CD4-positive, alpha-beta memory T cell (primary cell): ENCODE results near the gene ASB16. TPM values are rescaled to one million over a fixed set of nuclear protein-coding genes. Genes with fewer than 3 reads are reported as not detected.

Experiments used
- CTCF ChIA-PET: fragments of 350-600 bp; sonication (Branson Sonifier 250); formaldehyde crosslinking; loops from one replicate; lab custom pipeline; 2021; ENCODE audit warnings: inconsistent platforms; ENCODE audit not compliant: partially characterized antibody; lab: Charles Lee
- POLR2A ChIA-PET: fragments of 350-600 bp; sonication (Branson Sonifier 250); formaldehyde crosslinking; loops from one replicate; lab custom pipeline; 2021; ENCODE audit not compliant: partially characterized antibody; lab: Charles Lee
- DNase-seq, 5 donors: peaks; one replicate each; pipeline versions ENCODE4 v3.0.0 to v3.0.0-alpha.2; 2020 to 2022; ENCODE audit warnings: mixed read lengths in 1 of 5
- H3K27ac ChIP-seq: one replicate; pipeline ENCODE4 v1.7.0; 2013; ENCODE audit warnings: low read depth, low read length
- H3K27me3 ChIP-seq: 2 replicates; pipeline ENCODE4 v1.7.0; 2013; ENCODE audit warnings: mild to moderate bottlenecking, low read length, moderate library complexity; ENCODE audit not compliant: insufficient read depth
- H3K36me3 ChIP-seq: 2 replicates; pipeline ENCODE4 v1.7.0; 2013; ENCODE audit warnings: mild to moderate bottlenecking, low read length, moderate library complexity; ENCODE audit not compliant: insufficient read depth
- H3K4me1 ChIP-seq: 2 replicates; pipeline ENCODE4 v1.7.0; 2013; ENCODE audit warnings: mild to moderate bottlenecking, low read length, moderate library complexity; ENCODE audit not compliant: insufficient read depth
- H3K4me3 ChIP-seq, 2 donors: one replicate each; pipeline ENCODE4 v1.7.0; 2013; ENCODE audit warnings: low read length in 2 of 2, mild to moderate bottlenecking in 1 of 2
- H3K9me3 ChIP-seq, 2 donors: one replicate each; pipeline ENCODE4 v1.7.0; 2013; ENCODE audit warnings: low read length in 2 of 2, control low read depth in 1 of 2; ENCODE audit not compliant: control insufficient read depth in 1 of 2
- H3K27ac Mint-ChIP-seq, 7 donors: one replicate each; pipeline ENCODE4 v1.8.0; 2020 to 2021; ENCODE audit warnings: mixed read lengths in 7 of 7, mild to moderate bottlenecking in 6 of 7, inconsistent platforms in 3 of 7, moderate library complexity in 3 of 7
- H3K27me3 Mint-ChIP-seq, 2 donors: one replicate each; pipeline ENCODE4 v1.8.0; 2020 to 2021; ENCODE audit warnings: mixed read lengths in 2 of 2
- H3K36me3 Mint-ChIP-seq, 2 donors: one replicate each; pipeline ENCODE4 v1.8.0; 2020 to 2021; ENCODE audit warnings: mixed read lengths in 2 of 2, inconsistent platforms in 1 of 2, mild to moderate bottlenecking in 1 of 2
- H3K4me1 Mint-ChIP-seq, 4 donors: one replicate each; pipeline ENCODE4 v1.8.0; 2020 to 2021; ENCODE audit warnings: mixed read lengths in 4 of 4, mild to moderate bottlenecking in 1 of 4
- H3K4me3 Mint-ChIP-seq, 8 donors: one replicate each; pipeline ENCODE4 v1.8.0; 2020 to 2021; ENCODE audit warnings: mixed read lengths in 8 of 8, mild to moderate bottlenecking in 7 of 8, moderate library complexity in 6 of 8, inconsistent platforms in 3 of 8
- H3K9me3 Mint-ChIP-seq, 8 donors: one replicate each; pipeline ENCODE4 v1.8.0; 2020 to 2021; ENCODE audit warnings: mixed read lengths in 8 of 8, mild to moderate bottlenecking in 5 of 8, inconsistent platforms in 3 of 8, moderate library complexity in 1 of 8
- intact Hi-C: fragments of 100-400 bp; cut with micrococcal nuclease; formaldehyde crosslinking; loops from one replicate; pipeline ENCODE4 v1.15.1; 2023
- polyA plus RNA-seq, 2 donors: library from polyadenylated mRNA; unstranded; fragments of 300-500 nt; fragmentation: Illumina TruSeq; gene quantifications; one replicate each; pipeline ENCODE4 v1.2.3, GENCODE V29; 2021
- total RNA-seq, 2 experiments: library from RNA; stranded (reverse); gene quantifications; one replicate each; pipeline ENCODE4 v1.2.3, GENCODE V29; 2021

ASB16 gene
- total and polyA plus RNA-seq, 4 experiments from 2014 or later = 0.14 TPM; not detected in 3

DNA sequence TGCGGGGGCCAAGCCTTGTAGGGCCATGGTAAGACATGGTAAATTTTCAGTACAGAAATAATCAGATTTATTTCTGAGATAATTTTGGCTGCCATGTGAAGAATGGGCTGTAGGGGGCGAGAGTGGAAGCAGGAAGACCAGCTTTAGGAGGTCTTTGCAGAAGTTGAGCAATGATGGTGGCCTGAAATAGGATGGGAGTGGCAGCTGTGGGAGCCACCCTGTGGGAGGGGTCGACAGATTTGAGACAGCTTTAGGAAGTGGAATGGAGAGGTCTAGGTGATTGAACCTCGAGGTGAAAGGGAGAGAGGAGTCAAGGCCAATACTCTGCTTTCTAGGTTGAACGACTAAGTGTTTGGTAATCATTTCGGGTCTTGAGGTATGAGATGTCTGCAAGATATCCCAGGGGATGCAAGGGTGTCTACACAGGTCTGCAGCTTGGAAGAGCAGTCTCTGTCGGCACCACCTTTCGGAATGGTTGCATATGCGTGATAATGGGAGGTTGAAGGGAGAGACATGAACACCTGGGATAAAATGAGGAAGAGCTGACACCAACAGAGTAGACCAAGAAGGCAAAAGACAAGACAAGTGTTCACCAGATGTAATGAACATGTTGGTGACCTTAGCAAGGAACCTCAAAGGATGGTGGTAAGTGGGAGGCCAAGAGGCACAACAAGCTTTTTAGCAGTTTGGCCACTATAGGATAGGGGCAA lies 33.4 kb downstream of the ASB16 start:
- peak; percentile 43 to 60 (median 50) for DNase-seq
- CTCF ChIA-PET = interaction anchor here (0.7 to 3.8 kb wide), 14 partner anchors 7 to 358 kb away, joined by 3 to 39 read pairs (median 5); partner anchors contain the start of genes GRN and TMUB2
- H3K36me3 ChIP-seq = peaks cover 16% of the 10 kb centered on the region
- no peak overlapping the region for H3K4me3 ChIP-seq
- Mint-ChIP-seq H3K4me3 (peak overlapping the region in 3 of 8 donors; percentile 1 to 53 (median 26)), H3K27me3 (no peaks in the 10 kb centered on the region), H3K4me1 (peaks cover 26 to 44% (median 35%) of the 10 kb centered on the region in 4 donors), H3K9me3 (no peaks in the 10 kb centered on the region), H3K36me3 (peaks cover 8 to 29% of the 10 kb centered on the region in 2 donors), H3K27ac (peak overlapping the region; percentile 58 to 94 (median 87))
- H3K9me3 ChIP-seq = no peaks in the 10 kb centered on the region
- H3K27me3 ChIP-seq = no peaks in the 10 kb centered on the region
- intact Hi-C loops = no loop called here
- H3K27ac ChIP-seq = no peak overlapping the region
- POLR2A ChIA-PET = interaction anchor here (0.6 to 10.5 kb wide), 10 partner anchors 11 to 142 kb away, joined by 3 to 325 read pairs (median 5); partner anchors contain the start of genes GRN, HDAC5, SLC25A39 and TMUB2
- peaks cover 26% of the 10 kb centered on the region for H3K4me1 ChIP-seq

DNA sequence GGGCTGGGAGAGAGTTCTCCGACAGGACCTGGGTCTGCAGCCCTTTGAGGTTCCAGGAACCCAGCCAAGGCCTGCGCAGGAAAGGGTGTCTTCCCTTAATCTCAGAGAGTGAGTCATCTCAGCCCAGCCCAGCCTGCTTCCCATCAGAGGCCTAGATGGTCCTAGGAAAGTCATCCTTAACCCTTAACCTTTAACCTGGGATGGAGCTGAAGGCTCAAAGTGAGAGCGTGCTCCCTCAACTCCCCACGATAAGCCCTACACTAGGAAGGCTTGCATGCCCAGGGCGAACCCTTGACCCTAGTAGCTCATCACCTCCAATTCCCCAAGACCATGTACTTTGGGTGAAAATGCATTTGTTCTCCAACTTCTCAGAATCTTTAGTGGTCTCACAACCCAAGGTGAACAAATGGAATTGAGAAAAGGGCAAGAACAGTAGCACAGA lies 34.0 kb downstream of the ASB16 start:
- no peaks in the 10 kb centered on the region for H3K9me3 ChIP-seq
- H3K27ac ChIP-seq = no peak overlapping the region
- H3K4me1 ChIP-seq = peaks cover 30% of the 10 kb centered on the region
- H3K27ac Mint-ChIP-seq = peak overlapping the region in 2 of 7 donors; percentile 29 to 48
- H3K4me1 Mint-ChIP-seq = peaks cover 26 to 45% (median 36%) of the 10 kb centered on the region in 4 donors
- no peaks in the 10 kb centered on the region for H3K27me3 Mint-ChIP-seq
- no peaks in the 10 kb centered on the region for H3K27me3 ChIP-seq
- H3K36me3 ChIP-seq = peaks cover 21% of the 10 kb centered on the region
- DNase-seq = no peak
- intact Hi-C loops = no loop called here
- POLR2A ChIA-PET = interaction anchor here (0.6 to 10.5 kb wide), 8 partner anchors 11 to 141 kb away, joined by 3 to 325 read pairs (median 6); partner anchors contain the start of genes GRN, HDAC5, SLC25A39 and TMUB2
- CTCF ChIA-PET = interaction anchor here (0.8 to 1.9 kb wide), 11 partner anchors 11 to 141 kb away, joined by 3 to 21 read pairs (median 5); partner anchors contain the start of genes GRN and TMUB2
- no peaks in the 10 kb centered on the region for H3K9me3 Mint-ChIP-seq
- H3K4me3 ChIP-seq = no peak overlapping the region
- H3K4me3 Mint-ChIP-seq = no peak overlapping the region
- peaks cover 8 to 29% of the 10 kb centered on the region in 2 donors for H3K36me3 Mint-ChIP-seq

DNA sequence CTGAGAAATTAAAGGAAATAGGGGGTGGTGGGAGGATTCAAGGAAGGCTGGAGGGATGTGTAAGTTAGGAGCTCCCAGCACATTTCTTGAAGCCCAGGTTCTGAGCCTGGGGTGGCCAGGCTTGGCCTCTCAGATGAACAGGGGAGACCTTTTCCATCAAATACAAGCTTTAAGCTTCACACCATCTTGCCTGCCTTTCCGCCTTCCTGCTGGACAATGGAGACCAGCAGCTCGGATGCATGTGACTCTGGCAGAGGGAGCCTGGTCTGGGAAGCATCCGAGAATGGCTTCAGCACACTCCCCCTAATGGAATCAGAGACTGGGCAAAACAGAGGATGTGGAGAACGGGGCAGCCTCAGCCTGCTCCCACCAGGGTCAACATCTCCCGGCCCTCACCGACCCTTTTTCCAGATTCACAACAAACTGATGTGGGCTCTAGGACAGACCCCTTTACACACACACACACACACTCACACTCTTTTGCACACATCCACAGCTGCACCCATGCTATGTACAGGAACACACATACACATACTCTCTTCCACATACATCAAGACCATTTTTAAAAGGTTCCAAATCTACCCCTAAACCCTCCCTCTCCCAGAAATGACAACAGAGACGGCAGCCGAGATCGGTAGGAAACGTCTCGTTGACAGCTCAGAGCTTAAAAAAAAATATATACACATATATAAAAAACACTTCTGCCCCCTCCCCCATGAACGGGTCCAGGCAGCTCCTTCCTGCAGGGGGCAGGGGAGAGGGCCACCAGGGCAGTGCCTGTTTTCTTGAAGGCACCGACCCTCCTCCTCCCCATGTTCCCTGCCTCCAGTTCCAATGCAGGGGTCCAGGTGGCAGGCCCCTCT lies 35.7 kb downstream of the ASB16 start:
- no peak for DNase-seq
- Histone ChIP-seq H3K36me3 (peaks cover 31% of the 10 kb centered on the region), H3K27ac (no peak overlapping the region), H3K4me3 (no peak overlapping the region), H3K9me3 (no peaks in the 10 kb centered on the region), H3K27me3 (no peaks in the 10 kb centered on the region), H3K4me1 (peaks cover 39% of the 10 kb centered on the region)
- peak overlapping the region in 5 of 7 donors; percentile 3 to 64 (median 24) for H3K27ac Mint-ChIP-seq
- intact Hi-C loops = no loop called here
- no peak overlapping the region for H3K4me3 Mint-ChIP-seq
- peaks cover 23 to 48% (median 34%) of the 10 kb centered on the region in 4 donors for H3K4me1 Mint-ChIP-seq
- peaks cover 13 to 29% of the 10 kb centered on the region in 2 donors for H3K36me3 Mint-ChIP-seq
- H3K27me3 Mint-ChIP-seq = no peaks in the 10 kb centered on the region
- no peaks in the 10 kb centered on the region for H3K9me3 Mint-ChIP-seq
- CTCF ChIA-PET = interaction anchor here (0.6 to 3.0 kb wide), 5 partner anchors 11 to 144 kb away, joined by 3 to 19 read pairs (median 5); partner anchors contain the start of gene GRN
- POLR2A ChIA-PET = interaction anchor here (0.5 to 9.3 kb wide), 6 partner anchors 12 to 139 kb away, joined by 3 to 174 read pairs (median 8); partner anchors contain the start of genes GRN, SLC25A39, TMUB2 and UBTF

DNA sequence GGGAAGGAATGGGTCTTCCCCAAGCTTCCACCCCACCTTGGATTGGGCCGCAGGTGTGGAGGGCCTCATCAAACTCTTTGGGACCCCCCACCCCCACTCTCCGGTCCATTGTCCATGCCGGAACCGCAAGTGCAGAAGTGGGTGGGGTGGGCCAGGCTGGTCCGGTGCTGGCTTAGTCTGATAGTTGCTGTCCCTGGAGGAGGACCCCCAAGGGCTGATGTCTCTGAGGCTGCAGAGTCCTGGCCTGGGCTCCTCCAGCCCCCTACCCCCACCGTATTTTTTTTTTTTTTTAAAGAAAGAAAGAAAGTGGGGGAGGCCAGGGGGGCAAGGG lies 36.3 kb downstream of the ASB16 start:
- no peak for DNase-seq
- Mint-ChIP-seq H3K27ac (peak overlapping the region in 1 of 7 donors; percentile 31), H3K4me3 (no peak overlapping the region), H3K4me1 (peaks cover 22 to 52% (median 31%) of the 10 kb centered on the region in 4 donors), H3K27me3 (no peaks in the 10 kb centered on the region), H3K9me3 (no peaks in the 10 kb centered on the region), H3K36me3 (peaks cover 13 to 34% of the 10 kb centered on the region in 2 donors)
- intact Hi-C loops = no loop called here
- ChIA-PET CTCF (interaction anchor here (1.5 to 3.0 kb wide), 3 partner anchors 10 to 144 kb away, joined by 5 to 19 read pairs (median 9); no protein-coding TSS in a partner anchor), POLR2A (interaction anchor here (0.5 to 9.3 kb wide), 5 partner anchors 12 to 139 kb away, joined by 3 to 174 read pairs (median 11); partner anchors contain the start of genes GRN, SLC25A39, TMUB2 and UBTF)
- H3K27ac ChIP-seq = no peak overlapping the region
- no peaks in the 10 kb centered on the region for H3K9me3 ChIP-seq
- H3K4me1 ChIP-seq = peaks cover 38% of the 10 kb centered on the region
- H3K4me3 ChIP-seq = no peak overlapping the region
- H3K27me3 ChIP-seq = no peaks in the 10 kb centered on the region
- peaks cover 35% of the 10 kb centered on the region for H3K36me3 ChIP-seq

DNA sequence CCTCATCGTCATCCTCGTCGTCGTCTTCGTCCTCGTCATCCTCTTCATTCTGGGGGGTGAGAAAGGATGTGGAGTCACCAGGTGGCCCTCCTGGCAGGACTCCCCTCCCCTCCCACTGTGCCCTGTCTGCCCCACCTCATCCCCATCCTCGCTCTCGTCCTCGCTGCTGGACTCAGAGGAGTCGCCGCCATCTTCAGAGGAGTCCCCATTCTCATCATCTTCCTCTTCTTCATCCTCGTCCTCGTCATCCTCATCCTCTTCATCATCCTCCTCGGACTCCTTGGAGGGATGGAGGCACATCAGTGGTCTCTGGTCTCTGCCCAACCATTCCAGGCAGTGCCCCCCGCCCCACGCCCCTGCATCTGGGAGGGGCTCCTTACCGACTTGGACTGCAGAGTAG lies 36.8 kb downstream of the ASB16 start:
- Histone ChIP-seq H3K27me3 (no peaks in the 10 kb centered on the region), H3K9me3 (no peaks in the 10 kb centered on the region), H3K27ac (no peak overlapping the region), H3K4me3 (no peak overlapping the region), H3K36me3 (peaks cover 35% of the 10 kb centered on the region), H3K4me1 (peaks cover 38% of the 10 kb centered on the region)
- H3K27ac Mint-ChIP-seq = peak overlapping the region in 2 of 7 donors; percentile 37 to 90
- H3K27me3 Mint-ChIP-seq = no peaks in the 10 kb centered on the region
- CTCF ChIA-PET = interaction anchor here (3.0 to 6.8 kb wide), 2 partner anchors 10 to 124 kb away, joined by 19 to 107 read pairs; no protein-coding TSS in a partner anchor
- POLR2A ChIA-PET = interaction anchor here (1.0 to 15.7 kb wide), 6 partner anchors 8 to 138 kb away, joined by 3 to 325 read pairs (median 60); partner anchors contain the start of genes ATXN7L3, GRN, HDAC5 and SLC25A39
- peaks cover 13 to 34% of the 10 kb centered on the region in 2 donors for H3K36me3 Mint-ChIP-seq
- intact Hi-C loops = no loop called here
- DNase-seq = no peak
- no peaks in the 10 kb centered on the region for H3K9me3 Mint-ChIP-seq
- H3K4me1 Mint-ChIP-seq = peaks cover 22 to 55% (median 31%) of the 10 kb centered on the region in 4 donors
- no peak overlapping the region for H3K4me3 Mint-ChIP-seq

DNA sequence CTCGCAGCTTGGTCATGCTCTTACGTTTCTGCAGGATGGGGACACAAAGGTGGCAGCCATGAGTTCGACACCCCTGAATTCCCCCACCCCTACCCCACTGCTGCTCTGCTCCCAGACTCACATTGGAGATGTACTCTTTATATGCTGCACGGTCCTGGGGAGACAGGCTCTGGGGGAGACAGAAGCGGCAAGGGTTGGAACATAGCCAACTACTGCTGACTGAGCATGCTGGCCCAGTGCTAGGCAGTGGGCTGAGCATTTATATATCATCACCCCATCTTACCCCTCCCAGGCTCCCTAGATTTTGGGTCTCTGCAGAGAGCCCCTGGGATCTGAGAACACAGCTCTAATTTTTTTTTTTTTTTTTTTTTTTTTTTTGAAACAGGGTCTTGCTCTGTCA lies 37.2 kb downstream of the ASB16 start:
- no peak overlapping the region for H3K4me3 ChIP-seq
- Mint-ChIP-seq H3K27ac (peak overlapping the region in 1 of 7 donors; percentile 90), H3K4me1 (peaks cover 22 to 54% (median 29%) of the 10 kb centered on the region in 4 donors), H3K4me3 (no peak overlapping the region), H3K36me3 (peaks cover 13 to 34% of the 10 kb centered on the region in 2 donors), H3K9me3 (no peaks in the 10 kb centered on the region), H3K27me3 (no peaks in the 10 kb centered on the region)
- ChIA-PET POLR2A (interaction anchor here (1.0 to 15.7 kb wide), 6 partner anchors 8 to 117 kb away, joined by 3 to 325 read pairs (median 66); partner anchors contain the start of genes ATXN7L3, HDAC5, SLC25A39 and TMUB2), CTCF (interaction anchor here (3.0 to 6.8 kb wide), 2 partner anchors 9 to 123 kb away, joined by 19 to 107 read pairs; no protein-coding TSS in a partner anchor)
- H3K9me3 ChIP-seq = no peaks in the 10 kb centered on the region
- peaks cover 35% of the 10 kb centered on the region for H3K36me3 ChIP-seq
- no peak overlapping the region for H3K27ac ChIP-seq
- H3K27me3 ChIP-seq = no peaks in the 10 kb centered on the region
- DNase-seq = no peak
- H3K4me1 ChIP-seq = peaks cover 38% of the 10 kb centered on the region
- intact Hi-C loops = no loop called here
